Heart left ventricle (tissue), 16 donors: Measurements from ENCODE around the gene PFDN6. TPM values are rescaled to one million over a fixed set of nuclear protein-coding genes. Genes with fewer than 3 reads are reported as not detected.

Source experiments
- ATAC-seq, 4 donors: fragments of 200-7000 bp; cut with Tn5 transposase; one replicate each; pipeline ENCODE4 v1.9.1; 2020 to 2022; ENCODE audit warnings: moderate library complexity in 4 of 4, mild to moderate bottlenecking in 3 of 4, moderate number of reproducible peaks in 1 of 4
- DNase-seq, 5 donors: peaks; one replicate each; pipeline ENCODE4 v3.0.0-alpha.2; 2020
- H3K27ac ChIP-seq, 12 donors: fragments of 200-600 bp; sonication (generic) in 4 of 12; one replicate each; pipeline versions ENCODE4 v1.5.0 to v1.8.0; 2016 to 2022; ENCODE audit warnings: mild to moderate bottlenecking in 2 of 12
- H3K27me3 ChIP-seq, 9 donors: fragments of 200-600 bp; sonication (generic) in 2 of 9; one replicate each; pipeline versions ENCODE4 v1.5.1 to v1.8.0; 2016 to 2022; ENCODE audit warnings: mild to moderate bottlenecking in 3 of 9
- H3K36me3 ChIP-seq, 9 donors: fragments of 200-600 bp; sonication (generic) in 2 of 9; one replicate each; pipeline versions ENCODE4 v1.5.0 to v1.8.0; 2018 to 2022; ENCODE audit warnings: mild to moderate bottlenecking in 2 of 9
- H3K4me1 ChIP-seq, 12 donors: fragments of 200-600 bp; sonication (generic) in 4 of 12; one replicate each; pipeline versions ENCODE4 v1.5.0 to v1.8.0; 2016 to 2022; ENCODE audit warnings: mild to moderate bottlenecking in 3 of 12
- H3K4me3 ChIP-seq, 12 donors: fragments of 200-600 bp; sonication (generic) in 4 of 12; one replicate each; pipeline versions ENCODE4 v1.5.0 to v1.8.0; 2017 to 2022; ENCODE audit warnings: mild to moderate bottlenecking in 9 of 12, moderate library complexity in 4 of 12
- H3K9me3 ChIP-seq, 12 donors: fragments of 200-600 bp; sonication (generic) in 4 of 12; one replicate each; pipeline versions ENCODE4 v1.5.0 to v1.8.0; 2016 to 2022; ENCODE audit warnings: mild to moderate bottlenecking in 1 of 12
- POLR2A ChIP-seq, 2 donors: fragments of 450-650 bp; IDR thresholded peaks; one replicate each; pipeline ENCODE4 v1.6.1; 2017; ENCODE audit warnings: antibody characterized with exemption in 2 of 2, mild to moderate bottlenecking in 2 of 2, moderate library complexity in 2 of 2
- WGBS, 4 donors: extraction: QIAGEN DNeasy Blood & Tissue Kit in 2 of 4; methylation state at CpG; one replicate each; pipeline versions ENCODE4 v1.1.5 to v1.1.7; 2013 to 2018; 5-methylcytosine and 5-hydroxymethylcytosine counted together
- intact Hi-C, 10 donors: fragments of 100-400 bp; cut with DNase I; formaldehyde crosslinking; loops; one replicate each; pipeline versions ENCODE4 v1.11.1 to v1.14.2; 2022
- polyA plus RNA-seq, 2 donors: library from polyadenylated mRNA; stranded (reverse); fragments of 200-250 nt; gene quantifications; one replicate each; pipeline ENCODE4 v1.2.3, GENCODE V29; 2013
- total RNA-seq, 9 donors: library from RNA; depleted of rRNA in 2 of 9; stranded (reverse); fragments of >200 nt in 2 of 9; fragmentation: NEBNext Ultra II Directional in 3 of 9; extraction: Animal tissue kit (Norgen Biotek cat#: 25700) in 3 of 9; gene quantifications; one replicate each; pipeline versions ENCODE4 v1.1.0 to v1.2.4, GENCODE V29; 2016 to 2023
- TF ChIP-seq, protein P1 (sequence below), 12 donors: fragments of 200-600 bp; sonication (generic) in 4 of 12; IDR thresholded peaks; one replicate each; pipeline versions ENCODE4 v1.5.0 to v1.8.0; 2018 to 2022; ENCODE audit warnings: antibody characterized with exemption in 12 of 12, mild to moderate bottlenecking in 5 of 12
- donor health status: ischemic (EF 13 %, LVEDD 7.1; RV severe dilation, severe dysfunction).
- donor health status: healthy with polysubstance abuse.
- donor health status: DM: no; HTN: yes; CAD: no.
- donor health status: DM: no; HTN: no; CAD: no.
- donor health status: ischemic (EF 25% LVEDD 6.9; RV normal size, moderate dysfunction).
- donor health status: ischemic (EF 25% LVEDD 5.7; RV mildly dilated, moderate dysfunction).
- donor health status: healthy.
- donor health status: DM: yes; HTN: yes; CAD: no.
- donor health status: ischemic (EF 35%, LVEDD 5.7; RV mildly dilated, moderate dysfunction).
- donor health status: nonischemic (EF 11% LVEDD 7.7; RV severe dilation, severe dysfunction).
- donor health status: DM: yes; HTN: yes; CAD: no.
- donor health status: PGD.
- donor health status: ischemic (EF 29% LVEDD 5.4; RV normal size, mild dysfunction).
- donor health status: nonischemic (EF 23%, LVEDD 6.1; RV moderate dilation, normal function).

The PFDN6 gene
- total and polyA plus RNA-seq, 11 donors = 29.2 to 287 (median 44.3) TPM

DNA sequence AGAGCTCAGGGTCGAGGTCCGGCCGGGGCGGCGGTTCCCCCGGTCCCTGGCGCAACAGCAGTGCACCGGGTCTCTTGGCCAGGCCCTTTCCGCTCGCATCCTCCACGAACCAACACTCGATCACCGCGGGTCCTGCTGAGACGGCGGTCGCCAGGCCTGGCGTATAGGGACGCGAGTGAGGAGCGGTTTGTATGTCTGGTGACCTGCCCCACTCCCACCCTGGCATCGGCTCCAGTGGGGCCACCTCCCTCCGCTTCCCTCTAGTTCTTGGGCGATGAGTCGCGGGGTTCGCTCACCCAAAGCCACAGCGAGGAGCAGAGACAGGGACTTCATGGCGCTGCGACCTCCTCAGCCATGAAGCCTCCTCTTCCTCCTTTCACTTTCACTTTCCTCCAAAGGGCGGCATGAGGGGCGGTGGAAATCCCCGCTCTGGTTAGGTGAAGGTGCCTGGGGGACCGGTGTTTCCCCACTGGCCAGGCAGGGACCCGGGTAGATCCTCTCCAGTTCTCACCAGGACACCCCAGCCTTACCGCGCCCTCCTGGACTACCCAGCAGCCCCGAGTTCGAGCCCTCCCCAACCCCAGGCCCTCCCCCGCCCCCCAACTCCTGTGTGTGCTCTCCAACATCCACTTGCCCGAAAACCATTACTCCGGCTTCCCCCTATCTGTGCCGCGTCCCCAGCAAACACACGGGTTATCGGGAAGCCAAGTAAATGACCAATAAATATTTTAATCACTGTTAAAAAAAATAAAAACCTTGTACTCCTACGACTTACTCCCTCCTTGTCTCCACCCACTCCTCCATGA is 24.5 kb downstream of the PFDN6 start, which contains the start of gene TAPBP:
TAPBP (minus strand) TSS at position 370 of the 806 bp plus-strand sequence; CDS start at position 333, 37 bp downstream.
- Histone ChIP-seq H3K36me3 (peaks cover 0 to 38% (median 27%) of the 10 kb centered on the region in 9 donors), H3K4me3 (peak within 1 kb of the TSS; percentile 64 to 99 (median 93)), H3K27me3 (no peaks in the 10 kb centered on the region), H3K4me1 (peaks cover 0 to 72% (median 39%) of the 10 kb centered on the region in 12 donors), H3K27ac (peak within 1 kb of the TSS; percentile 85 to 99 (median 97)), H3K9me3 (no peaks in the 10 kb centered on the region)
- DNase-seq = peak; percentile 62 to 77 (median 71)
- TF ChIP-seq, protein P1, sequence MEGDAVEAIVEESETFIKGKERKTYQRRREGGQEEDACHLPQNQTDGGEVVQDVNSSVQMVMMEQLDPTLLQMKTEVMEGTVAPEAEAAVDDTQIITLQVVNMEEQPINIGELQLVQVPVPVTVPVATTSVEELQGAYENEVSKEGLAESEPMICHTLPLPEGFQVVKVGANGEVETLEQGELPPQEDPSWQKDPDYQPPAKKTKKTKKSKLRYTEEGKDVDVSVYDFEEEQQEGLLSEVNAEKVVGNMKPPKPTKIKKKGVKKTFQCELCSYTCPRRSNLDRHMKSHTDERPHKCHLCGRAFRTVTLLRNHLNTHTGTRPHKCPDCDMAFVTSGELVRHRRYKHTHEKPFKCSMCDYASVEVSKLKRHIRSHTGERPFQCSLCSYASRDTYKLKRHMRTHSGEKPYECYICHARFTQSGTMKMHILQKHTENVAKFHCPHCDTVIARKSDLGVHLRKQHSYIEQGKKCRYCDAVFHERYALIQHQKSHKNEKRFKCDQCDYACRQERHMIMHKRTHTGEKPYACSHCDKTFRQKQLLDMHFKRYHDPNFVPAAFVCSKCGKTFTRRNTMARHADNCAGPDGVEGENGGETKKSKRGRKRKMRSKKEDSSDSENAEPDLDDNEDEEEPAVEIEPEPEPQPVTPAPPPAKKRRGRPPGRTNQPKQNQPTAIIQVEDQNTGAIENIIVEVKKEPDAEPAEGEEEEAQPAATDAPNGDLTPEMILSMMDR (IDR thresholded peaks at IDR 0.05) = no peak
- peak in 1 of 2 donors; percentile 34 for TF ChIP-seq POLR2A (IDR thresholded peaks at IDR 0.05)
- 0 to 1% (median 1%) methylated on average over 41 to 47 of the region's 47 CpGs for WGBS, 4 donors
- intact Hi-C loops = loop anchor here in 2 of 10 donors (2.0 to 5.0 kb wide), 2 partner anchors 15 to 37 kb away; partner anchors contain the start of genes RGL2 (in 2 of the 2) and B3GALT4 (in 1 of the 2)
- ATAC-seq = peak; percentile 7 to 50 (median 16)

DNA sequence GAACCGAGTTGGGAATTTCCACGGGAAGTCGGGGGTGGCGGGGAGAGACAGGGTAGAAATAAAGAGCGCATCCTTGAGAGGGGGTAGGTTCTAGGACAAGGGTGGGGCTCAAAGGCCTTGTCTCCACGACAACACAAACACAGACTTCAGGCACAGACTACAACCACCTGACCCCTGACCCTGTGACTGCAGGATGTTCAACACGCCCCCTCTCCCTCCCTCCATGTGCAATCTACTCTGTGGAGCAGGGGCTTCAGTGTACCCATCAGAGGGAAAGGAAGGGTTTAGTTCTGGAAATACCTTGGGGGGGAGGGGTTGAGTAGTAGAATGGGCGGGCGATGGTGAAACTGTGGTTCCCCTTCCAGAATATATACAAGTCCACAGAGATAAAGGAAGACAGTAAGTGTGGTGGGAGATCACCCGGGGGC is 25.1 kb downstream of the PFDN6 start:
- Histone ChIP-seq H3K4me3 (peak overlapping the region; percentile 64 to 99 (median 93)), H3K9me3 (no peaks in the 10 kb centered on the region), H3K27ac (peak overlapping the region; percentile 85 to 99 (median 97)), H3K36me3 (peaks cover 0 to 38% (median 30%) of the 10 kb centered on the region in 9 donors), H3K4me1 (peaks cover 0 to 72% (median 40%) of the 10 kb centered on the region in 12 donors), H3K27me3 (no peaks in the 10 kb centered on the region)
- peak; percentile 13 to 63 (median 26) for ATAC-seq
- intact Hi-C loops = loop anchor here in 2 of 10 donors (2.0 to 5.0 kb wide), 2 partner anchors 16 to 37 kb away; partner anchors contain the start of genes B3GALT4 (in 1 of the 2) and RGL2 (in 1 of the 2)
- TF ChIP-seq, protein P1 (IDR thresholded peaks at IDR 0.05) = no peak
- no peak for TF ChIP-seq POLR2A (IDR thresholded peaks at IDR 0.05)
- 5 to 7% (median 6%) methylated on average over 10 of the region's 10 CpGs for WGBS, 4 donors
- peak; percentile 68 to 84 (median 74) for DNase-seq

DNA sequence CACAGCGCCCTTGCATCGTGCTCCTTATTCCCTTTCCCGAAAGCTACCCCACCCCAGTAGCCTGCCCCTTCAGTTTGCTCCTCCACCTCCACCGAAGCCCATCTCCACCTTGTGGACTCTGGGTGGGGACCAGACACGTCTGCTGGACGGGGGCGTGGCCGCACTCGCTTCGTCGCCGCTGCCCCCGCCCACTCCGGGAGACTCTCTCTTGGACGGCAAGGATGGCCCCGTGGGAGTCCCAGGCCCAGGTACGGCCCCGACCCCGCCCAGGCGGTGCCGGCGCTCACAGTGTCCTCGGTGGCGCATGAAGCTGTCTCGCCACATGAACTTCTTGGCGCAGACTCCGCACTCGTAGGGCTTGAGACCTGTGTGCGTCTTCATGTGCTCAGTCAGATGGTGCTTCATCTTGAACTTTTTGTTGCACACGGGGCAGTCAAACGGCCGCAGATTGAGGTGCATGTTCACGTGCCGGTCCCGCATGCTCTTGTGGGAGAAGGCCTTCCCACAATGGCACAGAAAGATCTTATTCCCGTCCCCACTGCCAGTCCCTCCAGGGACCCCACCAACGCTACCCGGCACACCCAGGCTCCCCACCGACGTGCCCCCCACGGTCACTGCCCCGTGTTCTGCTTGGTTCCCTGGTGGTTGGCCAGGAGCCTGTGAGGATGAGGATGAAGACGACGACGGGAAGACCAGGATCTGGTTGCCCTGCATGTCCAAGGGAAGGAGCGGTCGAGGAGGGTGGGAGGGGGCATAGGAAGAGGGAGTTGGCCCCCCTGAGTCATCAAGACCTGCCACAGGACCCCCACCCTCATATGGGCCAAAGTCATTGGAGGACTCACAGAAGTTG is 25.8 kb downstream of the PFDN6 start:
- WGBS, 4 donors = 37 to 53% (median 44%) methylated on average over 44 to 47 of the region's 47 CpGs
- Histone ChIP-seq H3K4me3 (peak overlapping the region in 10 of 12 donors; percentile 69 to 99 (median 95)), H3K27ac (peak overlapping the region; percentile 85 to 99 (median 97)), H3K27me3 (no peaks in the 10 kb centered on the region), H3K36me3 (peaks cover 0 to 38% (median 31%) of the 10 kb centered on the region in 9 donors), H3K9me3 (no peaks in the 10 kb centered on the region), H3K4me1 (peaks cover 0 to 72% (median 42%) of the 10 kb centered on the region in 12 donors)
- intact Hi-C loops = loop anchor here in 2 of 10 donors (2.0 to 5.0 kb wide), 2 partner anchors 16 to 38 kb away; partner anchors contain the start of genes B3GALT4 (in 1 of the 2) and RGL2 (in 1 of the 2)
- TF ChIP-seq, protein P1 (IDR thresholded peaks at IDR 0.05) = no peak
- TF ChIP-seq POLR2A (IDR thresholded peaks at IDR 0.05) = no peak
- peak in 1 of 4 donors; percentile 1 for ATAC-seq
- DNase-seq = peak in 4 of 5 donors; percentile 59 to 73 (median 64)
